GM23338 (cell line): Measurements from ENCODE around the gene PNPLA3. TPM values are rescaled to one million over a fixed set of nuclear protein-coding genes. Genes with fewer than 3 reads are reported as not detected.

Source experiments
- ATAC-seq: fragments of 200-7000 bp; cut with Tn5 transposase; 3 replicates; pipeline ENCODE4 v1.9.1; 2020
- DNase-seq: peaks from one replicate; pipeline ENCODE4 v3.0.0-alpha.2; 2015; ENCODE audit warnings: low spot score
- H2AFZ ChIP-seq: fragments of 200-600 bp; sonication (generic); 2 replicates; pipeline ENCODE4 v1.8.0; 2016; ENCODE audit warnings: antibody characterized with exemption, mild to moderate bottlenecking, moderate library complexity
- H3F3A ChIP-seq: fragments of 200-600 bp; sonication (generic); replicated peaks from 2 replicates; pipeline ENCODE4 v1.8.0; 2017; ENCODE audit warnings: antibody characterized with exemption, mixed run types, low read depth
- H3K27ac ChIP-seq: fragments of 200-600 bp; sonication (generic); 2 replicates; pipeline ENCODE4 v1.6.1; 2016; ENCODE audit warnings: low read depth
- H3K27me3 ChIP-seq: fragments of 200-600 bp; sonication (generic); 2 replicates; pipeline ENCODE4 v1.8.0; 2016; ENCODE audit warnings: mild to moderate bottlenecking, mixed run types, moderate library complexity; ENCODE audit not compliant: insufficient read depth
- H3K36me3 ChIP-seq: fragments of 200-600 bp; sonication (generic); 2 replicates; pipeline ENCODE4 v1.8.0; 2016; ENCODE audit warnings: mild to moderate bottlenecking; ENCODE audit not compliant: insufficient read depth
- H3K4me1 ChIP-seq: fragments of 200-600 bp; sonication (generic); 2 replicates; pipeline ENCODE4 v1.8.0; 2016; ENCODE audit warnings: mild to moderate bottlenecking, moderate library complexity; ENCODE audit not compliant: insufficient read depth
- H3K4me2 ChIP-seq: fragments of 200-600 bp; sonication (generic); 2 replicates; pipeline ENCODE4 v1.7.1; 2017; ENCODE audit warnings: mixed run types
- H3K4me3 ChIP-seq: fragments of 200-600 bp; sonication (generic); 2 replicates; pipeline ENCODE4 v1.6.1; 2016; ENCODE audit warnings: mixed run types
- H3K79me2 ChIP-seq: fragments of 200-600 bp; sonication (generic); replicated peaks from 2 replicates; pipeline ENCODE4 v1.8.0; 2017; ENCODE audit warnings: mild to moderate bottlenecking; ENCODE audit not compliant: insufficient read depth
- H3K9me2 ChIP-seq: fragments of 200-600 bp; sonication (generic); 2 replicates; pipeline ENCODE4 v1.8.0; 2017; ENCODE audit not compliant: insufficient read depth
- H4K20me1 ChIP-seq: fragments of 200-600 bp; sonication (generic); replicated peaks from 2 replicates; pipeline ENCODE4 v1.8.0; 2017; ENCODE audit warnings: mild to moderate bottlenecking; ENCODE audit not compliant: insufficient read depth
- H3K27ac Mint-ChIP-seq: 2 replicates; pipeline ENCODE4 v1.8.0; 2020; ENCODE audit warnings: inconsistent platforms, mild to moderate bottlenecking, moderate library complexity, mixed read lengths
- H3K27me3 Mint-ChIP-seq: 3 replicates; pipeline ENCODE4 v1.8.0; 2022; ENCODE audit warnings: low read depth, mild to moderate bottlenecking, moderate library complexity, mixed read lengths, inconsistent platforms; ENCODE audit not compliant: insufficient read depth, poor library complexity
- H3K36me3 Mint-ChIP-seq: 3 replicates; pipeline ENCODE4 v1.8.0; 2021; ENCODE audit warnings: low read depth, mild to moderate bottlenecking, inconsistent platforms, moderate library complexity, mixed read lengths
- H3K4me1 Mint-ChIP-seq: 3 replicates; pipeline ENCODE4 v1.8.0; 2020; ENCODE audit warnings: mild to moderate bottlenecking, inconsistent platforms, mixed read lengths
- H3K4me3 Mint-ChIP-seq: 3 replicates; pipeline ENCODE4 v1.8.0; 2021; ENCODE audit warnings: moderate library complexity, mild to moderate bottlenecking, inconsistent platforms, mixed read lengths
- H3K9me3 Mint-ChIP-seq: 3 replicates; pipeline ENCODE4 v1.8.0; 2020; ENCODE audit warnings: moderate library complexity, mild to moderate bottlenecking, inconsistent platforms, mixed read lengths
- CREB1 ChIP-seq: fragments of 250-450 bp; sonication (Bioruptor Pico); IDR thresholded peaks from 2 replicates; pipeline ENCODE4 v1.5.0; 2020; ENCODE audit warnings: low read depth, mild to moderate bottlenecking, moderate library complexity
- ETS1 ChIP-seq: IDR thresholded peaks from 2 replicates; pipeline ENCODE4 v1.6.1; 2016; ENCODE audit warnings: antibody characterized with exemption
- POLR2AphosphoS5 ChIP-seq: IDR thresholded peaks from 2 replicates; pipeline ENCODE4 v1.6.1; 2016; ENCODE audit warnings: antibody characterized with exemption, low read depth
- STAT1 ChIP-seq: IDR thresholded peaks from one replicate; pipeline ENCODE4 v1.6.1; 2016; ENCODE audit warnings: antibody characterized with exemption; ENCODE audit not compliant: unreplicated experiment
- ZNF331 ChIP-seq: fragments of 250-450 bp; sonication (Bioruptor Pico); IDR thresholded peaks from 2 replicates; pipeline ENCODE4 v1.5.0; 2020; ENCODE audit warnings: low read depth, mild to moderate bottlenecking, moderate library complexity
- polyA plus RNA-seq: library from polyadenylated mRNA; unstranded; fragments of >200 nt; fragmentation: Nextera tagmentation; extraction: Ambion mirVana; gene quantifications from 2 replicates; pipeline ENCODE4 v1.2.1, GENCODE V29; 2016
- total RNA-seq: library from RNA; depleted of rRNA; stranded (reverse); fragments of >200 nt; shearing (Covaris generic); gene quantifications from 2 replicates; pipeline ENCODE4 v1.2.3, GENCODE V29; 2014
- TF ChIP-seq, protein P1 (sequence below): fragments of 250-450 bp; sonication (Bioruptor Pico); IDR thresholded peaks from 2 replicates; pipeline ENCODE4 v1.5.0; 2020; ENCODE audit warnings: mild to moderate bottlenecking, moderate library complexity
- TF ChIP-seq, protein P2 (sequence below), 2 experiments: fragments of 200-600 bp in 1 of 2; sonication (generic) in 1 of 2; conservative IDR thresholded peaks; 2 replicates each; pipeline versions ENCODE4 v1.5.1 to v1.6.1; 2016 to 2017; ENCODE audit warnings: antibody characterized with exemption in 2 of 2, low read depth in 2 of 2, mild to moderate bottlenecking in 2 of 2, moderate library complexity in 1 of 2

Gene PNPLA3
- total and polyA plus RNA-seq, 2 experiments from 2014 or later: 17.7 to 23.4 TPM

DNA sequence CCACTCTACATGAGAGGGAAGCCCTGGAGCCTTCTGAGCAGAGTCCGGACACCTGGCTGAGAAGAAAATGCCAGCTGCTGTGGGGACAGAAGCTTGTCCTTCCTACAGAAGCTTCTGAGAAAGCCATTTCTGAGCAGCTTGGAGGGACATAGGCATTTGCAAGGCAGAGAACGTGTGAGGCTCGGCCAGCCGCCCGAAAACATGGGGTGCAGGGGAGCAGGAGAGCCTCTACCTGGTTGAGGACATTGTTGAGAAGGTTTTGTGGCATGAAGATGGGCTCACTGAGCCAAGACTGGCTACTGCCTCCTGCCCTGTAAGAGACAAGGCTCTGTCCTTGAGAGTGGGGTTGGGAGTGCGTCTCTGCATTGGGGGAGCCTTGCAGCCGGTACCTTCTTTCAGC, 57.0 kb downstream of the PNPLA3 start (continued):
- TF ChIP-seq, protein P1, sequence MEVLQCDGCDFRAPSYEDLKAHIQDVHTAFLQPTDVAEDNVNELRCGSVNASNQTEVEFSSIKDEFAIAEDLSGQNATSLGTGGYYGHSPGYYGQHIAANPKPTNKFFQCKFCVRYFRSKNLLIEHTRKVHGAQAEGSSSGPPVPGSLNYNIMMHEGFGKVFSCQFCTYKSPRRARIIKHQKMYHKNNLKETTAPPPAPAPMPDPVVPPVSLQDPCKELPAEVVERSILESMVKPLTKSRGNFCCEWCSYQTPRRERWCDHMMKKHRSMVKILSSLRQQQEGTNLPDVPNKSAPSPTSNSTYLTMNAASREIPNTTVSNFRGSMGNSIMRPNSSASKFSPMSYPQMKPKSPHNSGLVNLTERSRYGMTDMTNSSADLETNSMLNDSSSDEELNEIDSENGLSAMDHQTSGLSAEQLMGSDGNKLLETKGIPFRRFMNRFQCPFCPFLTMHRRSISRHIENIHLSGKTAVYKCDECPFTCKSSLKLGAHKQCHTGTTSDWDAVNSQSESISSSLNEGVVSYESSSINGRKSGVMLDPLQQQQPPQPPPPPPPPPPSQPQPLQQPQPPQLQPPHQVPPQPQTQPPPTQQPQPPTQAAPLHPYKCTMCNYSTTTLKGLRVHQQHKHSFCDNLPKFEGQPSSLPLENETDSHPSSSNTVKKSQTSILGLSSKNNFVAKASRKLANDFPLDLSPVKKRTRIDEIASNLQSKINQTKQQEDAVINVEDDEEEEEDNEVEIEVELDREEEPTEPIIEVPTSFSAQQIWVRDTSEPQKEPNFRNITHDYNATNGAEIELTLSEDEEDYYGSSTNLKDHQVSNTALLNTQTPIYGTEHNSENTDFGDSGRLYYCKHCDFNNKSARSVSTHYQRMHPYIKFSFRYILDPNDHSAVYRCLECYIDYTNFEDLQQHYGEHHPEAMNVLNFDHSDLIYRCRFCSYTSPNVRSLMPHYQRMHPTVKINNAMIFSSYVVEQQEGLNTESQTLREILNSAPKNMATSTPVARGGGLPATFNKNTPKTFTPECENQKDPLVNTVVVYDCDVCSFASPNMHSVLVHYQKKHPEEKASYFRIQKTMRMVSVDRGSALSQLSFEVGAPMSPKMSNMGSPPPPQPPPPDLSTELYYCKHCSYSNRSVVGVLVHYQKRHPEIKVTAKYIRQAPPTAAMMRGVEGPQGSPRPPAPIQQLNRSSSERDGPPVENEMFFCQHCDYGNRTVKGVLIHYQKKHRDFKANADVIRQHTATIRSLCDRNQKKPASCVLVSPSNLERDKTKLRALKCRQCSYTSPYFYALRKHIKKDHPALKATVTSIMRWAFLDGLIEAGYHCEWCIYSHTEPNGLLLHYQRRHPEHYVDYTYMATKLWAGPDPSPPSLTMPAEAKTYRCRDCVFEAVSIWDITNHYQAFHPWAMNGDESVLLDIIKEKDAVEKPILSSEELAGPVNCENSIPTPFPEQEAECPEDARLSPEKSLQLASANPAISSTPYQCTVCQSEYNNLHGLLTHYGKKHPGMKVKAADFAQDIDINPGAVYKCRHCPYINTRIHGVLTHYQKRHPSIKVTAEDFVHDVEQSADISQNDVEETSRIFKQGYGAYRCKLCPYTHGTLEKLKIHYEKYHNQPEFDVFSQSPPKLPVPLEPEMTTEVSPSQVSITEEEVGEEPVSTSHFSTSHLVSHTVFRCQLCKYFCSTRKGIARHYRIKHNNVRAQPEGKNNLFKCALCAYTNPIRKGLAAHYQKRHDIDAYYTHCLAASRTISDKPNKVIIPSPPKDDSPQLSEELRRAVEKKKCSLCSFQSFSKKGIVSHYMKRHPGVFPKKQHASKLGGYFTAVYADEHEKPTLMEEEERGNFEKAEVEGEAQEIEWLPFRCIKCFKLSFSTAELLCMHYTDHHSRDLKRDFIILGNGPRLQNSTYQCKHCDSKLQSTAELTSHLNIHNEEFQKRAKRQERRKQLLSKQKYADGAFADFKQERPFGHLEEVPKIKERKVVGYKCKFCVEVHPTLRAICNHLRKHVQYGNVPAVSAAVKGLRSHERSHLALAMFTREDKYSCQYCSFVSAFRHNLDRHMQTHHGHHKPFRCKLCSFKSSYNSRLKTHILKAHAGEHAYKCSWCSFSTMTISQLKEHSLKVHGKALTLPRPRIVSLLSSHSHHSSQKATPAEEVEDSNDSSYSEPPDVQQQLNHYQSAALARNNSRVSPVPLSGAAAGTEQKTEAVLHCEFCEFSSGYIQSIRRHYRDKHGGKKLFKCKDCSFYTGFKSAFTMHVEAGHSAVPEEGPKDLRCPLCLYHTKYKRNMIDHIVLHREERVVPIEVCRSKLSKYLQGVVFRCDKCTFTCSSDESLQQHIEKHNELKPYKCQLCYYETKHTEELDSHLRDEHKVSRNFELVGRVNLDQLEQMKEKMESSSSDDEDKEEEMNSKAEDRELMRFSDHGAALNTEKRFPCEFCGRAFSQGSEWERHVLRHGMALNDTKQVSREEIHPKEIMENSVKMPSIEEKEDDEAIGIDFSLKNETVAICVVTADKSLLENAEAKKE (CRISPR knock-in tag): no peak
- no peak for TF ChIP-seq ETS1

DNA sequence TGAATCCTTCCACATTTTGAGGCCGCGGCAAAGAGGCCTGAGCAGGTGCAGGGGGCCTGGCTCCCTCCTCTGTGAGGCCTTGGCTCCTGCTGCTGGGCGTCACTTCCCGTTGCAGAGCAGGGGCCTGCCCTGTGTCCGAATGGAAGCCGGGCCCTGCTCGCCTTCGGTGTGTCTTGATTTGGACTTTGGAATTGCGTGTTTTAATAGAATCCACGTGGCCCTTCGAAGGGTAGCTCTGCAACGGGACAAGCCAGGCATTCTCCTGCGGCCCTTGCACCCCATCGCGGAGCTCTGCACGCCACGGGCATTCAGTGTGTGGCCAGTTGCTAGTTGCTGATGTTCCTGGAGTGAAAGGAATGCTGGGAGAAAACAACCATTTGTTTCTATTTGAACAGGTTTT, 57.4 kb downstream of the PNPLA3 start:
- peaks cover 5% of the 10 kb centered on the region for H3K36me3 ChIP-seq
- Mint-ChIP-seq H3K27me3 (no peaks in the 10 kb centered on the region), H3K36me3 (peaks cover 65% of the 10 kb centered on the region), H3K4me3 (no peak overlapping the region), H3K9me3 (no peaks in the 10 kb centered on the region), H3K27ac (no peak overlapping the region), H3K4me1 (no peaks in the 10 kb centered on the region)
- no peaks in the 10 kb centered on the region for H3K9me2 ChIP-seq
- no peak overlapping the region for H3K4me2 ChIP-seq
- no peak overlapping the region for H3K27ac ChIP-seq
- DNase-seq (no peak), ATAC-seq (no peak)
- no peaks in the 10 kb centered on the region for H3K4me1 ChIP-seq
- H3K27me3 ChIP-seq: no peaks in the 10 kb centered on the region
- no peak overlapping the region for H2AFZ ChIP-seq
- no peaks in the 10 kb centered on the region; the same call in 1 of the 2 replicates for H4K20me1 ChIP-seq
- no peaks in the 10 kb centered on the region for H3K79me2 ChIP-seq
- H3K4me3 ChIP-seq: no peak overlapping the region
- no peaks in the 10 kb centered on the region for H3F3A ChIP-seq
- no peak for TF ChIP-seq ZNF331 (CRISPR knock-in tag)
- TF ChIP-seq, protein P2, sequence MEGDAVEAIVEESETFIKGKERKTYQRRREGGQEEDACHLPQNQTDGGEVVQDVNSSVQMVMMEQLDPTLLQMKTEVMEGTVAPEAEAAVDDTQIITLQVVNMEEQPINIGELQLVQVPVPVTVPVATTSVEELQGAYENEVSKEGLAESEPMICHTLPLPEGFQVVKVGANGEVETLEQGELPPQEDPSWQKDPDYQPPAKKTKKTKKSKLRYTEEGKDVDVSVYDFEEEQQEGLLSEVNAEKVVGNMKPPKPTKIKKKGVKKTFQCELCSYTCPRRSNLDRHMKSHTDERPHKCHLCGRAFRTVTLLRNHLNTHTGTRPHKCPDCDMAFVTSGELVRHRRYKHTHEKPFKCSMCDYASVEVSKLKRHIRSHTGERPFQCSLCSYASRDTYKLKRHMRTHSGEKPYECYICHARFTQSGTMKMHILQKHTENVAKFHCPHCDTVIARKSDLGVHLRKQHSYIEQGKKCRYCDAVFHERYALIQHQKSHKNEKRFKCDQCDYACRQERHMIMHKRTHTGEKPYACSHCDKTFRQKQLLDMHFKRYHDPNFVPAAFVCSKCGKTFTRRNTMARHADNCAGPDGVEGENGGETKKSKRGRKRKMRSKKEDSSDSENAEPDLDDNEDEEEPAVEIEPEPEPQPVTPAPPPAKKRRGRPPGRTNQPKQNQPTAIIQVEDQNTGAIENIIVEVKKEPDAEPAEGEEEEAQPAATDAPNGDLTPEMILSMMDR (conservative IDR thresholded peaks at IDR 0.05; ENCODE audit: low read depth in 2 of 2): no peak
- TF ChIP-seq STAT1: no peak
- TF ChIP-seq CREB1 (CRISPR knock-in tag): no peak
- TF ChIP-seq POLR2AphosphoS5: no peak
- TF ChIP-seq, protein P1 (CRISPR knock-in tag): no peak
